Measurements from ENCODE around the gene PTPRH. TPM values are rescaled to one million over a fixed set of nuclear protein-coding genes. Genes with fewer than 3 reads are reported as not detected.

Gene PTPRH
- total and polyA plus RNA-seq, 9 of the 15 experiments (the other 6 are each of a cell fraction or from before 2014, with no cell fraction given): 0.87 to 34.3 (median 22.7) TPM

DNA sequence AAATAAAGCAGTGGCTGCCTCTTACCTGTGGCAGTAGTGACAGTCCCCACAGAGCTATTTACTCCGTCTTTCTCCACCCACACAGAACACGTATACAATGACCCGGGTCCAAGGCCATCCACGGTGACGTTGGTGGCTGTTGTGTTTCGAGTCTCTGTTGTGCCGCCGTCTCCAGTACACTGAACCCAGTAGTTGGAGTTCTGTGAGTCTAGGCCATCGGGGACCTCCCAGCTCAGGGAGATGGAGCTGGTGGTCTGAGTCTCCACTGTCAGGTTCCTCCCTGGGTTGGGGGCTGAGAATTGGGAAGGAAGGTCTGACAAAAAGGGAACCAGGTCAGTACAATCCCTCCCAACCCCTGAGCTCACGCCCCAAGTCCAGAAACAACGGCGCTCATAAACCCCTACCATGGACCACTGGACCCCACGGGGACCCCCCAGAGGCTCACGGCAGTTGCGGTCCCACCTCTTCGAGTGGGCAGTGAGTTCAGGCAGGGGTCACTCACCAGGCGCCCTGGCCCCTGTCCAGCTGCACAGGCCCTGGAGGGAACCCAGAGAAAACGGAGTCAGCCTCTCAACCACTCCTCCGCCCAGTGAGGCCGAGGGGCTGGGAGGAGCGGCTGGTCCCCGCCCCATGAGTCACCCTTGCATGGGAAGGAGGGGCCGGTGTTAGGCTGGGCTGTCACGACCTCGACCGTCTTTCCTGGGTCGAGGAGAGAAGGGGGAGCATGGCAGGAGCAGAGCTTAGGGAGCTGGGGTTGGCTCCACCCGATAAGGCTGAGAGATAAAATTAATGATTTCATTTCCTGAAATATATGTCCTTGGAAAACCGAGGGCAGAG, 2.4 kb downstream of the PTPRH start (continued):
- TF ChIP-seq, protein P1, sequence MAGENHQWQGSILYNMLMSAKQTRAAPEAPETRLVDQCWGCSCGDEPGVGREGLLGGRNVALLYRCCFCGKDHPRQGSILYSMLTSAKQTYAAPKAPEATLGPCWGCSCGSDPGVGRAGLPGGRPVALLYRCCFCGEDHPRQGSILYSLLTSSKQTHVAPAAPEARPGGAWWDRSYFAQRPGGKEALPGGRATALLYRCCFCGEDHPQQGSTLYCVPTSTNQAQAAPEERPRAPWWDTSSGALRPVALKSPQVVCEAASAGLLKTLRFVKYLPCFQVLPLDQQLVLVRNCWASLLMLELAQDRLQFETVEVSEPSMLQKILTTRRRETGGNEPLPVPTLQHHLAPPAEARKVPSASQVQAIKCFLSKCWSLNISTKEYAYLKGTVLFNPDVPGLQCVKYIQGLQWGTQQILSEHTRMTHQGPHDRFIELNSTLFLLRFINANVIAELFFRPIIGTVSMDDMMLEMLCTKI (IDR thresholded peaks at IDR 0.05; ENCODE audit: partially characterized antibody): no peak
- TF ChIP-seq RBM15 (IDR thresholded peaks at IDR 0.05; ENCODE audit: insufficient read depth, low read length) (no peak), ZNF354B (CRISPR knock-in tag; IDR thresholded peaks at IDR 0.05) (no peak), JUND (IDR thresholded peaks at IDR 0.05; ENCODE audit: borderline replicate concordance, low read depth, low read length) (peak; percentile 100), JUND (tag; IDR thresholded peaks at IDR 0.05; ENCODE audit: borderline replicate concordance, low read depth, low read length) (peak; percentile 98; the same call in 2 of the 3 replicates), NR1H2 (CRISPR knock-in tag; IDR thresholded peaks at IDR 0.05) (0 out of 2 replicates have a peak, but pooled peaks have one; percentile 79), JUNB (CRISPR knock-in tag; conservative IDR thresholded peaks at IDR 0.05) (peak; percentile 63; the same call in 1 of the 2 replicates), PHF8 (IDR thresholded peaks at IDR 0.05; ENCODE audit: borderline replicate concordance, low read length) (peak; percentile 69; the same call in 1 of the 2 replicates), ZNF717 (CRISPR knock-in tag; IDR thresholded peaks at IDR 0.05) (no peak), ASH1L (IDR thresholded peaks at IDR 0.05; ENCODE audit: borderline replicate concordance, low read depth, partially characterized antibody) (no peak), ESRRA (IDR thresholded peaks at IDR 0.05; ENCODE audit: borderline replicate concordance, low read depth) (peak; percentile 77), FOXM1 (IDR thresholded peaks at IDR 0.05; ENCODE audit: low read depth) (no peak), FOXM1 (CRISPR knock-in tag; IDR thresholded peaks at IDR 0.05; ENCODE audit: low read depth) (0 out of 2 replicates have a peak, but pooled peaks have one; percentile 63), SMAD3 (CRISPR knock-in tag; conservative IDR thresholded peaks at IDR 0.05) (no peak), CCNT2 (IDR thresholded peaks at IDR 0.05; ENCODE audit: borderline replicate concordance, extremely low read depth, insufficient read length, low read depth, low read length) (peak; percentile 49), VEZF1 (CRISPR knock-in tag; IDR thresholded peaks at IDR 0.05) (peak; percentile 98), ADNP (tag; IDR thresholded peaks at IDR 0.05) (no peak), RNF2 (IDR thresholded peaks at IDR 0.05) (no peak; the same call in 1 of the 2 replicates), E2F6 (IDR thresholded peaks at IDR 0.05; ENCODE audit: borderline replicate concordance in 1 of 2, extremely low read depth in 1 of 2, insufficient read depth in 1 of 2, insufficient read length in 1 of 2, low read depth in 1 of 2, low read length in 1 of 2, poor library complexity in 1 of 2, severe bottlenecking in 1 of 2) (peak in 1 of 2 experiments; percentile 25)
- TF ChIP-seq, protein P2, sequence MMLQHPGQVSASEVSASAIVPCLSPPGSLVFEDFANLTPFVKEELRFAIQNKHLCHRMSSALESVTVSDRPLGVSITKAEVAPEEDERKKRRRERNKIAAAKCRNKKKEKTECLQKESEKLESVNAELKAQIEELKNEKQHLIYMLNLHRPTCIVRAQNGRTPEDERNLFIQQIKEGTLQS (IDR thresholded peaks at IDR 0.05): peak; percentile 98
- TF ChIP-seq, protein P2 (CRISPR knock-in tag; conservative IDR thresholded peaks at IDR 0.05): peak; percentile 97; the same call in 1 of the 2 replicates

Measured in K562 (cell line).